NCI-H1436 (cell line): Measurements from ENCODE around the gene MAEL.
"Not testable (repeated sequence)": the region's sequence is repeated elsewhere in the genome, so short reads cannot be mapped to it uniquely, and the experiment has no call there.

Experiments used
- DNase-seq: peaks from one replicate; lab custom pipeline; 2025; lab: John Stamatoyannopoulos, UW

MAEL gene

DNA sequence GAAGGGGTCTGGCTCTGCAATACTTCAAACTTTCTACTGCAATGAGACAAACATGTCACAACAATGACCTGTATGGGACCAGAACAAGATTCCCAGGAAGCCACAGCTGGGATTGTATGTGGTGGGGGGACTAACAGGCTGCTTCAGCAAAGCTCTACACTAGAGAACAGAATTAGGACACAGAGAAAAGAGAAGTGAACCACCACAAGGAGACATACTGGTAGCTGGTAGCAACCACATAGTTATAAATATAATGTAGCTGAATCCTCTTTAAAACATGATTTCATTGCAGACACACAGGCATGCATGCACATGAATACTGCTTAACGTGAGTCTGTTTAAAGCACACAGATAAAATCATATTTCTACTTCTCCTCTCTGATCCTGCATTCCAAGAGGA is 10.3 kb upstream of the MAEL start:
- DNase-seq = no peak

DNA sequence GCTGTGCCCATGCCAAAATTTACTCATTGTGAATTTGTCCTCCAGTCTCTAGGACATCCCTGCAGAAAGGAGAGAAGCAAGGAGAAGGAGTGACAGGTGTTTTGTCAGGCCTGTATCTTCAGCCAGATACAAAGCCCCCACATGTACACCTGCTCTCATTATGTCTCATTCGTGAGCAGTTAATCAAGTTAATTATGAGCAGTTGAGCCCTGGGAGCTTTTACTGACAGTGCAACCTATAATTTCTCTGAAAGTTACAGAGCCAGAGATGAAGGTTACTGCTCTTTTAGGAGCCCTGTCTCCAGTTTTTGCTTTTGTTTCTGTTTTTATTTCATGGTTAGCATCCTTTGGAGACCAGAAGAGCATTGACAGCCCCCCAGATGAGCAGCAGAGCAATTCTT is 8.7 kb upstream of the MAEL start:
- peak; percentile 70 for DNase-seq

DNA sequence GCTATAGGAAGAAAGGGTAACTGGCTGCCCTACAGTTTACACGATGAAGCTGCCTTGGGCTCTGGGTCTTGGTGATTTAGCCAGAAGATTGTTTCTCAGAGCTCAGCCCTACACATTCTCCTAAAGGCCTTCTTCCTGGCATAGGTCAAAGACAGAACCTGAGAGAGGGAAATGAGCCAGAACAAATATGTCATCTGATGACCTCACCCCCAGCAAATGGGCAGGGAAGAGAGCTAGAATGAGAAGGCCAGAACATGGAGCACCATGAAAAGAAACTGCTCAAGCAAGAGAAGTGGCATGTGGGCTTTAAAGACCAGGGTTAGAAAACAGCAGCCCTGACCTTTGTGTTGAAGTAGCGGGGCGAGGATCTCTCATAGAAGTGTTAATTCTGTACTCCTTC is 8.3 kb upstream of the MAEL start:
- peak; percentile 14 for DNase-seq

DNA sequence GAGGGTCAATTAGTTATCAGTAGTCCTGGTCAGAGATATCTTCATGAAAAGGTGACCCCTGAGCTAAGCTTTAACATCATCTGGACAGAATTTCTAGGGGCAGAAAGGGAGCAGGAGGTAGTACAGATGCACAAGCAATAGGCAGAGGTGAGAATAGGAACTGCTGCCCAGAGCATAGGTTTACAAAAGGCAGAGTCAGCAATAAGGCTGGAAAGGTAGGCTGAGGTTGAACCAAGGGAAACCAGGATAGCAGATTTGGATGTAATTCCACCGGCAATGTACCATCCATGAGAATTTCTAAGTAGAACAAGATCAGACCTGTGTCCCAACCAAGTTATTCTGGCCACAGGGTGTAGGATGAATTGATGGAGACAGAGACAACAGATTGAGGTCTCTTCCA is 7.5 kb upstream of the MAEL start:
- no peak for DNase-seq

DNA sequence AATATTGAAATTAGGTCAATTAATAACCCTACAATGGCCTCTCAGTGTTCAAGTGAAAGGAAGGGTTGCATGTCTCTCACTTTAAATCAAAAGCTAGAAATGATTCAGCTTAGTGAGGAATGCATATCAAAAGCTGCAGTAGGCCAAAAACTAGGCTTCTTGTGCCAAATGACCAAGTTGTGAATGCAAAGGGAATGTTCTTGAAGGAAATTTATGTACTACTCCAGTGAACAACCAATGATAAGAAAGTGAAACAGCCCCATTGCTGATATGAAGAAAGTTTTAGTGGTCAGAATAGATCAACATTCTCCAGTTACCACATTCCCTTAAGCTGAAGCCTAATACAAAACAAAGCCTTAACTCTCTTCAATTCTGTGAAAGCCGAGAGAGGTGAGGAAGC is 10.0 kb downstream of the MAEL start:
- no peak for DNase-seq

DNA sequence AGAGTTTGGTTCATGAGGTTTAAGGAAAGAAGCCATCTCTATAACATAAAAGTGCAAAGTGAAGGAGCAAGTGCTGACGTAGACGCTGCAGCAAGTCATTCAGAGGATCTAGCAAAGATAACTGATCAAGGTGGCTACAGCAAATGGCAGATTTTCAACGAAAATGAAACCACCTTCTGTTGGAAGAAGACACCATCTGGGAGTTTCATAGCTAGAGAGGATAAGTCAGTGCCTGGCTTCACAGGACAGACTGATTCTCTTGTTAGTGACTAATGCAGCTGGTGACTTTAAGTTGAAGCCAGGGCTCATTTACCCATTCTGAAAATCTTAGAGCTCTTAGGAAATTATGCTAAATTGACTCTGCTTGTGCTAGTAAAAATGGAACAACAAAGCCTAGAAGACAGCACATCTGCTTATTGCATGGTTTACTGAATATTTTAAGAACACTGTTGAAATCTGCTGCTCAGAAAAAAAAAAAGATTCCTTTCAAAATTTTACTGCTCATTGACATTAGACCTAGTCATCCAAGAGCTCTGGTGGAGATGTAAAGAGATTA is 10.5 kb downstream of the MAEL start:
- no peak for DNase-seq

DNA sequence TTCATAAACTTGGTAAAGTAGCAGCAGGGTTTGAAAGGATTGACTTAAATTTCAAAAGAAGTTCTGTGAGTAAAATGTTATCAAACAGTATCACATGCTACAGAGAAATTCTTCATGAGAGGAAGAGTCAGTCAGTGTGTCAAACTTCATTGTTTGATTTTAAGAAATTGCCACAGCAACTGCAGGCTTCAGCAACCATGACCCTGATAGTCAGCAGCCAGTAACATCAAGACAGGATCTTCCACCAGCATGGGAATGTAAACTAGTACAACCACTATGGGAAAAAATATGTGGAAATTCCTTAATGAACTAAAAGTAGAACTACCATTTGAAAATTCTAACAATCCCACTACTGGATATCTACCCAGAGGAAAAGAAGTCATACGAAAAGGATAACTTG is 11.5 kb downstream of the MAEL start:
- DNase-seq = no peak

DNA sequence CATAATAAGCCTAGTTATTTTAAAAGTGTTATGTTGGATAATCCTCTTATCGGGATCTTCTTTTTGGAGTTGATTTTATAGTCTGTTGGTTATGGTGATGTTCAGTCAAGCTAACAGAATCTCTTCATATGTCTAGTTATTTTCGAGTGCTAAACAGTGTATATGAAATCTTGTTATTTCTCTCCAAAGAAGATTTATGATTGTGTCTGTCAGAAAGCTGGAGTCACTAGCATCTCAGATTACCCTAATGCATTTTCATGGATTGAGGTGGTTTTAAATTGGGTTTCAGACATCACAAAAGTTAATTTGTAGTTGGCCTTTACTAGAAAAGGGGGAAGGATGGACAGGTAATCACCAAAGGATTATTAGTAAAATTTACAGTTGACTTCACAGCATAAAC is 13.3 kb downstream of the MAEL start:
- DNase-seq = no peak

DNA sequence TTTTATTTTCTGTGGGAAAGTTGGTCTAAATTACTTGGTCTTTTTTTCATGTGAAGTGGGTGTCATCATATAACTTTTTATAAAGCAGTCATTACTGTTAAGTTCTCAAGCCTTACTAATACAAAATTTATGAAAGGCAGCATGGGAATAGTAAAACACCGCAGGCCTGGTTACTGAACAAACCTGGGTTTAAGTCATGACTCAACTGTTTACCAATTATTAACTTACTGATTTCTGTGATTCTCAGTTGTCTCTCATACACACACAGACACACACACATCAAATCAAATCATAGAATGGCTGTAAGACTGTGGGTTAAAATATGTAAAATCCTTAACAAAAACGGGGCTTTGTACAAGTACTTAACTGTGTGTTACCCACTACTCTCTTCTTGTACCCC is 14.6 kb downstream of the MAEL start:
- no peak for DNase-seq

DNA sequence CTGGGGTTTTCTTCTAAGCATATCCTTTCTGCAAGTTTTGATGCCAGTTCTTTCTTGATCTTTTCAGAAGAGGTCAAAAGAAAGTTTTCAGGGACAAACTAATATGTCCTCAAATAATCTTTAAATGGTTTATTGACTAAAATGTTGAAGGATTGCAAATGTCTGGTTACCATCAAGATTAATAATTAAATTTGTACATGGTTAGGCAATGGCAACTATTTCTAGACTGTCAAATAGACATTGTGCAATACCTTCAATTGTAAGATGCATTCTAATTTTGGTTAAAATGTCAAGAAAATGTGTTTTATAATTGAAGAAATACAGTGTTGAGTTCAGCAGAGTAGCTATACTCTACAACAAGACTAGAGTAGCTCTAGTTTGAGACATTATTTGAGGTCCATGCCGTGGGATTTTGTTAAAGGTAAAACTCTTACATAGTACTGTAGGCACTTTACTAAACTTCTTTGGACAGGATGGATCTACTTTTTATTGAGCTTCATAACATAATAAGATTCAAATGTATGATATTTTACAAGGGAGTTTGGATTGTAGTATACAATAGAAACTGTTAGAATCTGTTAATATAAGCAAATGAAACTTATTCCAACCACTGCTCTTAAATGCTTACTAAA is 22.6 kb downstream of the MAEL start:
- no peak for DNase-seq

DNA sequence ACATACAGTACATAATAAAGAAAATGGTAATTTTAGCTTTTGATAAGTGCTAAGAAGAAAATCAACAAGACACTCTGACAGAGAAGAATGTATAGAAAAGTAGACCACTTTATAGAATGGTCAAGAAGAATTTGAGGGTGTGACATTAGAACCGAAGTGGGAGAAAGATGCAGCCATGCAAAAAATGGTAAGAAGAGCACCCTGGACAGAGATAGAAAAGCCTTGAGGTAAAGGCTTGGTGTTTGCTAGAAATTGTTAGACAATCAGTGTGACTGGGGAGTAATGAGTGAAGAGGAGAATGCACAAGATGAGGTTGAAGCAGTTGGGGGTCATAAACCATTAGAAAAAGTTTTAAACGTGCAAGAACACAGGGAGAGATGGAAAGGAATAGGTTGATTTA is 23.5 kb downstream of the MAEL start:
- no peak for DNase-seq

DNA sequence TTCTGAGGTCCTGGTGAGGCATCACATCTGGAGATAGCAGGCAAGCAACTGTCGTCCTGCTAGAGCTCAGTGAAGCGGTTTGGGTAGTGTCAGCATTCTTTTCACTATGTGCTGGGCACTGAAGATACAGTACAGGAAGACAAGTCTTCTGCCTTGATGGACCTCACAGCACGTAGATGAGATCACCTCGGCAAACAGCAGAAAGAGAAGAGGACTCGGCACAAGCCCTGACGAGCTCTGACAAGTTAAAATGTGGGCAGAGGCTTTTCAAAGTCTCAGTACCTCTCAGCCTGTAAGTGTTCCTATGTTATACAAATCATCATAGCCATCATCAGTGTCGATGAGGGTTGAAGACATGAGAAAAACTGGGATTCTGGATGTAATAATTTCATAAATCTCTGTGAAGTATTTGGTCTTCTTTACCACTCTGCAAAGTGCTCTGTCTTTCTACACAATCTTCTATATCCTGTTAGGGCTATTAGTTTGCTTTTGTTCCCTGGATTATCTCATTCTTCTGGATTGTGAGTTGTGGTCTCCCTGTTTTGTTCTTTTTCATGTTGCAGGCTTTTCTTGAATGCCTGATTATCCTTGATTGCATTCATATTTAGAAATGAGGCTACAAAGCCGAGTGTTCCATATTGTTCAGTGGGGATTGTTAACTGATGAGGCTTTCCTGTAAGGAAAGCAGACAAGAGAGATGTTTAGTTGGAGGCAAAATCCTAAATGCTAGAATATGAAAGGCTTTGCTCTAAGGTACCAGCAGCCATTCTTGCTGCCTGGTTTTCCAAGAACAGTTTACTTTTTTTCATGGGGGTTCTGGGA is 24.2 kb downstream of the MAEL start:
- no peak for DNase-seq

DNA sequence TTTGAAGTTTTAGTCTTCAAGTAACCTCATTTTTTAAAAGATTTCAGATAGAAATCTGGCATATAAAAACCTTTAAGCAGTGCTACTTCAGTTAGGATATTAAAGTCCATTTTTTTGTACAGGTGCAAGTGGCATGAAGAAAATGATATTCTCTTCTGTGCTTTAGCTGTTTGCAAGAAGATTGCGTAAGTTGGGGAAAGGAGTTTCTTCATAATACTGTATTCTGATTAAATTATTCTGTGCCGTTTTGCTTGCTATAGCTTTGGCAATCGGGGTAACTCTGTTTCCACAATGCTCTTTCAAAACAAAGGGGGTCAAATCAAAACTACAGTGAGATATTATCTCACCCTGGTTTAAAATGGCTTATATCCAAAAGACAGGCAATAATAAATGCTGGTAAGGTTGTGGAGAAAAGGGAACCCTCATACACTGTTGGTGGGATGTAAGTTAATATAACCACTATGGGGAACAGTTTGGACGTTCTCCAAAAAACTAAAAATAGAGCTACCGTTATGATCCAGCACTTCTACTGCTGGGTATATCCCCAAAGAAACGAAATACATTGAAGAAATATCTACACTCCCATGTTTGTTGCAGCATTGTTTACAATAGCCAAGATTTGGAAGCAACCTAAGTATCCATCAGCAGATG is 27.1 kb downstream of the MAEL start:
- no peak for DNase-seq

DNA sequence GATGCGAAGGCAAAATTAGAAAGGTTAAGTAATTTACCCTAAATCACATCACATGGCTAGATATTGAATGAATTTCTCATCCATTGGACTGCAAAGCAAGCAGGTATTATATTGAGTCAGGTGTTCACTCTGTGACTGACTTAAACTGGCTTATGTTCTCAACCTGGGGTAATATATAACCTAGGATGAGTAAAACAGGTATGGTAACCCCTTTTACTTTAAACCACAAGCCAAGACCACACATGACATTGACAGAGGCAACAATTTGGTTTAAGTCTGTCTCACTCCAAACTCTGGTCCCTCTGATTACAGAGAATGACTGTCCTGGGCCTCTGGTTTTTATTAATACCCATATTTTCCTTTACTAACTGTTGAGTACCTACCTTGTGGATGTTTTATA is 33.3 kb downstream of the MAEL start:
- no peak for DNase-seq

DNA sequence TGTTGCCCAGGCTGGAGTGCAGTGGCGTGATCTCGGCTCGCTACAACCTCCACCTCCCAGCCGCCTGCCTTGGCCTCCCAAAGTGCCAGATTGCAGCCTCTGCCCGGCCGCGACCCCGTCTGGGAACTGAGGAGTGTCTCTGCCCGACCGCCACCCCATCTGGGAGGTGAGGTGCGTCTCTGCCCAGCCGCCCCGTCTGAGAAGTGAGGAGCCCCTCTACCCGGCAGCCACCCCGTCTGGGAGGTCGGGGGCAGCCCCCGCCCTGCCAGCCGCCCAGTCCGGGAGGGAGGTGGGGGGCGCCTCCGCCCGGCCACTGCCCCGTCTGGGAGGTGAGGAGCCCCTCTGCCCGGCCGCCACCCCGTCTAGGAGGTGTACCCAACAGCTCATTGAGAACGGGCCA is 40.5 kb downstream of the MAEL start:
- not testable (repeated sequence) for DNase-seq

DNA sequence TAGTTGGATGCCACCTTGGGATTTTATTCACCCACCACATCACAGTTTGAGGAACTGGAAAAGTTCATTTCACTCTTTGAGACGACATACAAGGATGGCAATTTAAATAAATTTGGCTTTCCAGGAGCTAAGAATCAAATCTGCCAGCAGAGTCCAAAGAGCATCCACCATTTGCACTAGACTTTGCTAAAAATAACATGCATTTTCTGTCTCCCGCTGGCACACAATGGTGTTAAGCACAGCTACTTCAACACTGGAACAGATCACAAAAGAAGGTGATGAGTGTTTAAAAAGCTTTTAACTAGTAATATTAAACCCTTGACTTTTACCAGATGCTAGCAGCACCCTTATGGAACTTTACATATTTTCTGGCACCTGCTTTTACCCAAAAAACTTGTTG is 44.6 kb downstream of the MAEL start:
- no peak for DNase-seq

DNA sequence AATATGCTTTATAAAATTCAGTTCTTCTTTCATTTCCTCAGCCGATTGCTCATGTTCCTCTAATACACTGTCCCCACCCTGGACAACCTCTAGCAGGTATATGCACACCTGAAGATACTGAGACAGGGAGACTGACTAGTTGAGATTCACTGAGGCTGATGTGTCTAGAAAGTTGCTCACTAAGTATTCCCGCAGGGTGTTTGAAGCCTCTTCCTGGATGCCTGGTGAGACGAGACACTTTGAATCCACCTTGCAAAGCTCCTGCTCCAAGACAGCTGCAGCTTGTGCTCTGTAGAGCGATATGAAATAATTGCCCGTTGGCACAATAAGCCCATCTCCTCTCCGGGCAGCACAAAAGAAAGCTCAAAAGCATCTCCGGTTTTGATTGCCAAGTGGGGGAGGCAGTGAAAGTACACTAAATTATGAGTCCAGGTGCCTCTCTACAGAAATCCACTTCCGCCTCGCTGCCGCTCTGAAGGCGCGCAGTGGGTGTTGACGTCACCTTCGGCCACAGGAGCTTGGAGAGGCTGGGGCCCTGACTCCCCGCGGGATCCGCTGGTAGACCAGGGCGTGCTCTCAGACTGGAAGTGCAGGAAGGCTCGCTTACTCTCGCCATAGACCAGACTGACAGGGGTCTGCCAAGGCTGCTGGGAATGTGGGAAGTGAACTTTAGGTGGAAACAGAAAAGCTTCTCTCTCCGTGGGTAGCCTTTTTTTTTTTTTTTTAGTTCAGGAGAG is 54.8 kb downstream of the MAEL start:
- peak; percentile 94 for DNase-seq

DNA sequence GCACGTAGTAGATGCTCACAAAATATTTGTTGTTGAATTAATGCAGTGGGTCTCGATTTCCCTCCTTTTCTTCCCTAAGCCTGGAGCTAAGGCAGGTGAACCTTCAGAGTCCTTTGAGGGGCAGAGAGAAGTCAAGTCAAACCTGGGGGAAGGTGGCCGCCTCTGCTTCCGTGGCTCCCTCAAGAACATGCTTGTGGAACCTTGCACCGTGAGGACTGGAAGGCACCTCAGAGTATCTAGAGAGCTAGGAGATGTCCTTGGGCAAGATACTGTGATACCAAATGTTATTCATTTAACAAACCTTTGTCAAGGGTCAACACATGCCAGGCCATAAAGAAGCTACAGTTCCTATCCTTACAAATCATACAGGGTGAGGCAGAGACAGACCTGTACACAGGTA is 62.8 kb downstream of the MAEL start:
- no peak for DNase-seq

DNA sequence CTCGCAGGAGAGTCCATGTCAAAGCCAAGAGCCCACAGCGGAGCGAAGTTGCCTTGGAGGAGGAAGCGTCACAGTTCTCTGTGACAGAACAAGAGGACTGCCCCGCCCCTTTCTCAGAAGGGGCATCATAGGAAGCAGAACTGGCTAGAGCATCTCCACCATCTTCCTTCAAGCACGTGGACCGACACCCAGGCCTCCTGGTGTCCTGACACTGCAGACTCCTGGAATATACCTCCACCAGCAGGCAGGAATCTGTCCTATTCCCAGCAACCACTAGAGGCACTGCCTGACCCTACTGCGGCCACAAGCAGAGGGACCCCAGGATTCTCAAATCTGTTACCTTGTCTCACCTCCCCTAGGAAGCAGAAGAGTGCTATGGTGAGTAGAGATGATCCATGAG is 63.3 kb downstream of the MAEL start:
- no peak for DNase-seq

DNA sequence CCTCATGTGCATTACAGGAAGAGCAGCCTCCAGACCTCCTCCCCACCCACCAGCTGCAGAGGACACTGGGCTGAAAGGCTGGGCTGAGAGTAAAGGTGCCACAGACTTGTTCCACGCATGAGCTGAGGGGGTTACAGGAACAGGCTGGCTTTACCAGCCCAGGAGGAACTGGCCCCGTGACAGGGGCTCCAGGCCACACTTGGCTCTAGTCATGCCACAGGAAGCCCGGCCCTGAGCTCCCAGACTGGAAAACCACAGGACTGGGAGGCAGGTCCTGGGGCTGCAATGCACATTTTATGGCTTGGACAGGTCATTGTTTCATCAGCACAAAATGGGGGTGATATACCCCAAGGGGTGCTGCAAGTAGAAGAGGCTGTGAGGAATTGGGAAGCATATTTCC is 65.5 kb downstream of the MAEL start:
- no peak for DNase-seq

DNA sequence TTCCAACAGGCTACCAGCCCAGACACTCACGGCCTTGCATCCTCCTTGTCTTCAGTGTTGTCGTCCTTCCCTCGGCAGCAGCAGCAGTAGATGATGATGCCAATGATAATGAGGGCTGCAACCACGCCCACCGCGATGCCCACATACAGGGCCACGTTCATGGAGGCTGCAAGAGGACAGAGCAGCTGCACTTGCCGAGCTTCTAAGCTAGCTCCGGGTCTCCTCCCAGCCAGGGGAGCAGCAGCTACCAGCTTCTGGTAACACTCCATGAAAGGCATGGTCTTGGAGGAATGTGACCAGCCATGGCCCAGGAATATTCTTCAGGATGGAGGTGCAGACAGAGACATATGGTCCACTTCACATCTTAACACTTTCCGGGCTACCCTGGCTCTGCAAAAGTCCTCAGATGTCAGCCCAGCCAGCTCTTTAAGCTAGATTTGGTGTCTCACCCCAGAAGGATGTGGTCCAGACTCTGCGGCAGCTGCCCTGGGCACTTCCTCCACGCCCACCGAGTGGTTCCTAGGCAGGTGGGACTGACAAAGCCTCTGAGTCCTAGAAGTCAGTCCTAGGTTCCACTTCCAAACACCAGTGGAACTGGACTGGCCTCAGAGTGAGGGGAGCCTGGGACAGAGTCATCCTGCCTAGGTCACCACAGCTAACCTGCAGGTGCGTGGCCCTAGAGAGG is 66.0 kb downstream of the MAEL start:
- DNase-seq = no peak
